Astrocyte (in vitro differentiated cells and primary cell): ENCODE results near the gene ZCCHC24.

Experiments used
- EZH2 ChIP-seq: IDR thresholded peaks from 2 replicates; pipeline ENCODE4 v1.6.1; 2012; ENCODE audit warnings: mild to moderate bottlenecking, low read length, inconsistent platforms; ENCODE audit not compliant: insufficient read depth
- TF ChIP-seq, protein P1 (sequence below): IDR thresholded peaks from 2 replicates; pipeline ENCODE4 v1.5.1; 2011; ENCODE audit warnings: low read depth, mild to moderate bottlenecking, inconsistent platforms, low read length, moderate library complexity; ENCODE audit not compliant: insufficient read depth

GRCh38 chr10:79416578-79417255, 28.7 kb downstream of the ZCCHC24 start:
- TF ChIP-seq, protein P1, sequence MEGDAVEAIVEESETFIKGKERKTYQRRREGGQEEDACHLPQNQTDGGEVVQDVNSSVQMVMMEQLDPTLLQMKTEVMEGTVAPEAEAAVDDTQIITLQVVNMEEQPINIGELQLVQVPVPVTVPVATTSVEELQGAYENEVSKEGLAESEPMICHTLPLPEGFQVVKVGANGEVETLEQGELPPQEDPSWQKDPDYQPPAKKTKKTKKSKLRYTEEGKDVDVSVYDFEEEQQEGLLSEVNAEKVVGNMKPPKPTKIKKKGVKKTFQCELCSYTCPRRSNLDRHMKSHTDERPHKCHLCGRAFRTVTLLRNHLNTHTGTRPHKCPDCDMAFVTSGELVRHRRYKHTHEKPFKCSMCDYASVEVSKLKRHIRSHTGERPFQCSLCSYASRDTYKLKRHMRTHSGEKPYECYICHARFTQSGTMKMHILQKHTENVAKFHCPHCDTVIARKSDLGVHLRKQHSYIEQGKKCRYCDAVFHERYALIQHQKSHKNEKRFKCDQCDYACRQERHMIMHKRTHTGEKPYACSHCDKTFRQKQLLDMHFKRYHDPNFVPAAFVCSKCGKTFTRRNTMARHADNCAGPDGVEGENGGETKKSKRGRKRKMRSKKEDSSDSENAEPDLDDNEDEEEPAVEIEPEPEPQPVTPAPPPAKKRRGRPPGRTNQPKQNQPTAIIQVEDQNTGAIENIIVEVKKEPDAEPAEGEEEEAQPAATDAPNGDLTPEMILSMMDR, result no peak
- TF ChIP-seq EZH2, result no peak
